Measurements from ENCODE around the gene ZNF738. TPM values are rescaled to one million over a fixed set of nuclear protein-coding genes. Genes with fewer than 3 reads are reported as not detected.
A peak's percentile ranks its signal among the peaks of the same experiment; 100 is the strongest.
"Not testable (repeated sequence)": the region's sequence is repeated elsewhere in the genome, so short reads cannot be mapped to it uniquely, and the experiment has no call there.

The ZNF738 gene
- total RNA-seq: 26.8 and 27.1 TPM in 2 replicates
- 18.2 TPM for total RNA-seq (2013)
- polyA plus RNA-seq: 7.0 and 14.6 TPM in 2 replicates
- polyA minus RNA-seq: 4.5 and 9.1 TPM in 2 replicates

GRCh38 chr19:21358768-21359451, at the start of gene ZNF738:
ZNF738 (plus strand) TSS chr19:21359000; CDS start chr19:21359141, 141 bp downstream.
- Histone ChIP-seq H3K4me2 (replicated peaks; ENCODE audit: low read depth, low read length, poor library complexity, severe bottlenecking) (peak within 1 kb of the TSS; percentile 89), H3K27me3 (replicated peaks in 1 of 4; ENCODE audit: control extremely low read depth in 1 of 4, control insufficient read depth in 3 of 4, insufficient read depth in 4 of 4, low read length in 3 of 4) (no peaks in the 10 kb centered on the region), H3K27ac (ENCODE audit: low read length in 2 of 2) (peak within 1 kb of the TSS; percentile 80 to 86), H3K9me3 (ENCODE audit: control extremely low read depth in 1 of 3, control insufficient read depth in 2 of 3, insufficient read depth in 1 of 3, low read length in 2 of 3) (peaks cover 0 to 5% (median 0%) of the 10 kb centered on the region in 3 donors), H3K4me3 (ENCODE audit: control extremely low read depth in 1 of 5, extremely low read depth in 1 of 5, insufficient read depth in 1 of 5, low read depth in 2 of 5, low read length in 4 of 5) (peak within 1 kb of the TSS; percentile 70 to 96 (median 88)), H3K36me3 (replicated peaks in 1 of 2; ENCODE audit: control extremely low read depth in 1 of 2, control insufficient read depth in 1 of 2, extremely low read depth in 1 of 2, insufficient read depth in 2 of 2, low read length in 1 of 2) (peaks cover 2 to 10% of the 10 kb centered on the region in 2 experiments), H3K9ac (ENCODE audit: low read length) (peak within 1 kb of the TSS; percentile 97), H2AFZ (ENCODE audit: insufficient read depth, low read depth, low read length, poor library complexity, severe bottlenecking) (peak within 1 kb of the TSS; percentile 95), H3K4me1 (ENCODE audit: control insufficient read depth in 2 of 2, insufficient read depth in 2 of 2, low read length in 2 of 2) (peaks cover 0 to 4% of the 10 kb centered on the region in 2 donors), H3K79me2 (ENCODE audit: control insufficient read depth, insufficient read depth, low read length) (peaks cover 33% of the 10 kb centered on the region), H4K20me1 (ENCODE audit: control insufficient read depth, insufficient read depth, low read length, poor library complexity, severe bottlenecking) (no peaks in the 10 kb centered on the region)
- DNase-seq (peak; percentile 89), ATAC-seq (ENCODE audit: low read depth) (peak; percentile 97)
- H3K27me3 Mint-ChIP-seq: no peaks in the 10 kb centered on the region
- TF ChIP-seq CTCF (IDR thresholded peaks at IDR 0.05) (no peak), EZH2 (IDR thresholded peaks at IDR 0.05; ENCODE audit: borderline replicate concordance, insufficient read depth, low read depth, low read length, poor library complexity, severe bottlenecking) (no peak)
- H3K4me3 Mint-ChIP-seq: peak within 1 kb of the TSS; percentile 99
- H3K9me3 Mint-ChIP-seq (ENCODE audit: insufficient read depth): no peaks in the 10 kb centered on the region
- intact Hi-C loops (cut with micrococcal nuclease): loop anchor here (1.0 kb wide), 3 partner anchors 30 to 146 kb away; partner anchors contain the start of genes ZNF429, ZNF493 and ZNF708
- WGBS (ENCODE audit: insufficient coverage): under 1% methylated on average over 29 of the region's 36 CpGs
- H3K4me1 Mint-ChIP-seq: peaks cover 13% of the 10 kb centered on the region
- peak within 1 kb of the TSS; percentile 96 for H3K27ac Mint-ChIP-seq
- ChIA-PET POLR2A (interaction anchor here (0.6 to 1.5 kb wide), 6 partner anchors 28 to 1887 kb away, joined by 3 to 10 read pairs (median 4); partner anchors contain the start of genes ZNF429 and ZNF708), CTCF (interaction anchor here (2.2 kb wide), 1 partner anchor 30 kb away, joined by 7 read pairs; the partner anchor contains the start of gene ZNF708)

GRCh38 chr19:21312807-21313206, 46.0 kb upstream of the ZNF738 start:
- H3K4me1 ChIP-seq (ENCODE audit: control insufficient read depth in 2 of 2, insufficient read depth in 2 of 2, low read length in 2 of 2); CTCF ChIA-PET; DNase-seq; H3K27me3 ChIP-seq (replicated peaks in 1 of 4; ENCODE audit: control extremely low read depth in 1 of 4, control insufficient read depth in 3 of 4, insufficient read depth in 4 of 4, low read length in 3 of 4); H3K4me2 ChIP-seq (replicated peaks; ENCODE audit: low read depth, low read length, poor library complexity, severe bottlenecking); H3K4me3 Mint-ChIP-seq; H3K9me3 Mint-ChIP-seq (ENCODE audit: insufficient read depth); ATAC-seq (ENCODE audit: low read depth); H3K27ac ChIP-seq (ENCODE audit: low read length in 2 of 2); H3K4me3 ChIP-seq (ENCODE audit: control extremely low read depth in 1 of 5, extremely low read depth in 1 of 5, insufficient read depth in 1 of 5, low read depth in 2 of 5, low read length in 4 of 5); H3K9me3 ChIP-seq (ENCODE audit: control extremely low read depth in 1 of 3, control insufficient read depth in 2 of 3, insufficient read depth in 1 of 3, low read length in 2 of 3); H2AFZ ChIP-seq (ENCODE audit: insufficient read depth, low read depth, low read length, poor library complexity, severe bottlenecking); intact Hi-C loops (cut with micrococcal nuclease); H3K27me3 Mint-ChIP-seq; H3K9ac ChIP-seq (ENCODE audit: low read length); H3K27ac Mint-ChIP-seq: not testable (repeated sequence)
- peaks cover 18% of the 10 kb centered on the region for H3K4me1 Mint-ChIP-seq
- Histone ChIP-seq H4K20me1 (ENCODE audit: control insufficient read depth, insufficient read depth, low read length, poor library complexity, severe bottlenecking) (peaks cover 23% of the 10 kb centered on the region), H3K79me2 (ENCODE audit: control insufficient read depth, insufficient read depth, low read length) (peaks cover 61% of the 10 kb centered on the region), H3K36me3 (replicated peaks in 1 of 2; ENCODE audit: control extremely low read depth in 1 of 2, control insufficient read depth in 1 of 2, extremely low read depth in 1 of 2, insufficient read depth in 2 of 2, low read length in 1 of 2) (peaks cover 3 to 27% of the 10 kb centered on the region in 2 experiments)
- 100% methylated on average over 1 of the region's 2 CpGs for WGBS (ENCODE audit: insufficient coverage)
- POLR2A ChIA-PET: interaction anchor here (0.7 kb wide), 1 partner anchor 15 kb away, joined by 3 read pairs; no protein-coding TSS in a partner anchor

Data from B cell (primary cell).